Measurements from ENCODE around the gene SMIM27. TPM values are rescaled to one million over a fixed set of nuclear protein-coding genes. Genes with fewer than 3 reads are reported as not detected.
"Not testable (repeated sequence)": the region's sequence is repeated elsewhere in the genome, so short reads cannot be mapped to it uniquely, and the experiment has no call there.

SMIM27 gene
- total and polyA plus RNA-seq, 3 donors from 2014 or later, result 24.8 to 58.6 (median 43.3) TPM

DNA sequence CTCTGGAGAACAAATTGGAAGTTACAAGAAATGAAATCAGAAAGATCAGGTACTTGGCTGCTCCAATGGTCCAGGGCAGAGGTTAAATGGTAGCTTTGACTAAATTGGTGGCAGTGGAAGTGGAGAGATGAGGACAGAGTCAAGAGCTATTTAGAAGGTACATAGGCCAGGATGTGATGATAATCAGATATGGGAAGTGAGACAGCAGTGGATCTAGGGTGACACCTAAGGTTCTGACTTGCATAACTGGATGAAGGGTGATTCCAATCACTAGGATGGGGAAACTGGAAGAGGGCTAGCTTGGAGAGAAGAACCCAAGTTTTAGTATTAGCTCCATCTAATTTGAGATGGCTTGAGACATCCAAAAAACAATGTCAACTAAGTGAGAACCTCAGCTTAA is 44.8 kb downstream of the SMIM27 start:
- Histone ChIP-seq H3K4me1 (no peaks in the 10 kb centered on the region), H3K27me3 (no peaks in the 10 kb centered on the region), H3K27ac (no peak overlapping the region), H3K4me3 (no peak overlapping the region), H3K36me3 (ENCODE audit: low read depth, missing control alignments) (no peaks in the 10 kb centered on the region), H3K9me3 (no peaks in the 10 kb centered on the region)
- intact Hi-C loops (cut with DNase I; ENCODE audit: low total_unique reads), result no loop called here
- no peak for TF ChIP-seq POLR2A (IDR thresholded peaks at IDR 0.05)
- TF ChIP-seq, protein P1, sequence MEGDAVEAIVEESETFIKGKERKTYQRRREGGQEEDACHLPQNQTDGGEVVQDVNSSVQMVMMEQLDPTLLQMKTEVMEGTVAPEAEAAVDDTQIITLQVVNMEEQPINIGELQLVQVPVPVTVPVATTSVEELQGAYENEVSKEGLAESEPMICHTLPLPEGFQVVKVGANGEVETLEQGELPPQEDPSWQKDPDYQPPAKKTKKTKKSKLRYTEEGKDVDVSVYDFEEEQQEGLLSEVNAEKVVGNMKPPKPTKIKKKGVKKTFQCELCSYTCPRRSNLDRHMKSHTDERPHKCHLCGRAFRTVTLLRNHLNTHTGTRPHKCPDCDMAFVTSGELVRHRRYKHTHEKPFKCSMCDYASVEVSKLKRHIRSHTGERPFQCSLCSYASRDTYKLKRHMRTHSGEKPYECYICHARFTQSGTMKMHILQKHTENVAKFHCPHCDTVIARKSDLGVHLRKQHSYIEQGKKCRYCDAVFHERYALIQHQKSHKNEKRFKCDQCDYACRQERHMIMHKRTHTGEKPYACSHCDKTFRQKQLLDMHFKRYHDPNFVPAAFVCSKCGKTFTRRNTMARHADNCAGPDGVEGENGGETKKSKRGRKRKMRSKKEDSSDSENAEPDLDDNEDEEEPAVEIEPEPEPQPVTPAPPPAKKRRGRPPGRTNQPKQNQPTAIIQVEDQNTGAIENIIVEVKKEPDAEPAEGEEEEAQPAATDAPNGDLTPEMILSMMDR (IDR thresholded peaks at IDR 0.05), result no peak
- no peak for DNase-seq

DNA sequence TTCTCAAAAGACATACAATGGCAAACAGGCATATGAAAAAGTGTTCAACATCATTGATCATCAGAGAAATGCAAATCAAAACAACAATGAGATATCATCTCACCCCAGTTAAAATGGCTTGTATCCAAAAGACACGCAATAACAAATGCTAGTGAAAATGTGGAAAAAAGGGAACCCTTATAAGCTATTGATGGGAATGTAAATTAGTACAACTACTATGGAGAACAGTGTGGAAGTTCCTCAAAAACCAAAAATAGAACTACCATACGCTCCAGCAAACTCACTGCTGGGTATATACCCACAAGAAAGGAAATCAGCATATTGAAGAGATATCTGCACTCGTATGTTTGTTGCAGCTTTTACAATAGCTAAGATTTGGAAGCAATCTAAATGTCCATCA is 46.9 kb downstream of the SMIM27 start:
- 83 to 88% methylated on average over 3 of the region's 3 CpGs for WGBS, 2 donors
- H3K27me3 ChIP-seq; H3K4me1 ChIP-seq; H3K9me3 ChIP-seq; H3K27ac ChIP-seq; intact Hi-C loops (cut with DNase I; ENCODE audit: low total_unique reads); H3K36me3 ChIP-seq (ENCODE audit: low read depth, missing control alignments); H3K4me3 ChIP-seq; DNase-seq: not testable (repeated sequence)

Other genes with a start within 250 kb of the SMIM27 start
- gene ACO1, start 167.7 kb upstream of the SMIM27 start, total RNA-seq, result 10 to 100 TPM; 52.0 to 67.6 TPM
- 44.4 TPM for gene ACO1, start 167.7 kb upstream of the SMIM27 start, polyA plus RNA-seq (ENCODE audit: insufficient read depth, low read depth, low replicate concordance)
- 10 to 100 TPM in 1 of 2 donors, 1 to 10 TPM in 1; 8.4 to 10.2 TPM for gene RIGI, start 26.1 kb upstream of the SMIM27 start, total RNA-seq
- gene RIGI, start 26.1 kb upstream of the SMIM27 start, polyA plus RNA-seq (ENCODE audit: insufficient read depth, low read depth, low replicate concordance), result 4.9 TPM
- 10 to 100 TPM; 35.4 to 35.9 TPM for gene TOPORS, start 259 bp downstream of the SMIM27 start, total RNA-seq
- 10.8 TPM for gene TOPORS, start 259 bp downstream of the SMIM27 start, polyA plus RNA-seq (ENCODE audit: insufficient read depth, low read depth, low replicate concordance)
- gene NDUFB6, start 20.8 kb downstream of the SMIM27 start, total RNA-seq, result 10 to 100 TPM; 56.4 to 61.8 TPM
- 97.9 TPM for gene NDUFB6, start 20.8 kb downstream of the SMIM27 start, polyA plus RNA-seq (ENCODE audit: insufficient read depth, low read depth, low replicate concordance)
- gene TAF1L, start 83.3 kb downstream of the SMIM27 start, total RNA-seq, result 1 to 10 TPM; 4.8 to 5.7 TPM
- gene TAF1L, start 83.3 kb downstream of the SMIM27 start, polyA plus RNA-seq (ENCODE audit: insufficient read depth, low read depth, low replicate concordance), result 3.0 TPM
- gene TMEM215, start 231.2 kb downstream of the SMIM27 start, total RNA-seq, result 1 to 10 TPM; 2.2 to 3.1 TPM
- gene TMEM215, start 231.2 kb downstream of the SMIM27 start, polyA plus RNA-seq (ENCODE audit: insufficient read depth, low read depth, low replicate concordance), result 5.2 TPM